SK-N-SH (cell line): ENCODE results near the gene SPINT4. TPM values are rescaled to one million over a fixed set of nuclear protein-coding genes. Genes with fewer than 3 reads are reported as not detected.

Source experiments
- CTCF ChIA-PET: fragments of 300-600, 350-600 bp; formaldehyde crosslinking; extraction: SDS; loops from one replicate; lab custom pipeline; 2021; lab: Yijun Ruan, JAX
- POLR2A ChIA-PET: fragments of 350-600 bp; sonication (Branson Sonifier 250); formaldehyde crosslinking; extraction: SDS; loops from one replicate; lab custom pipeline; 2020; ENCODE audit warnings: antibody characterized with exemption, inconsistent platforms; lab: Yijun Ruan, JAX
- DNase-seq: peaks from one replicate; pipeline ENCODE4 v3.0.0; 2012
- H2AFZ ChIP-seq: fragments of 200-600 bp; sonication (generic); 2 replicates; pipeline ENCODE4 v1.8.1; 2016; ENCODE audit warnings: antibody characterized with exemption, mild to moderate bottlenecking, low read depth
- H3F3A ChIP-seq: fragments of 200-600 bp; sonication (generic); replicated peaks from 2 replicates; pipeline ENCODE3; 2016; ENCODE audit warnings: antibody characterized with exemption, mild to moderate bottlenecking; ENCODE audit not compliant: insufficient read depth
- H3K27ac ChIP-seq, 2 experiments: fragments of 200-500 bp in 1 of 2; fragments of 200-600 bp in 1 of 2; sonication (Bioruptor generic) in 1 of 2; sonication (generic), shearing (Covaris generic) in 1 of 2; 2 replicates each; pipeline versions ENCODE4 v1.5.1 to v1.6.1; 2014 to 2016; ENCODE audit warnings: low read depth in 2 of 2, inconsistent platforms in 1 of 2, low read length in 1 of 2, mild to moderate bottlenecking in 1 of 2, mixed read lengths in 1 of 2
- H3K27me3 ChIP-seq: fragments of 200-600 bp; sonication (generic), shearing (Covaris generic); 2 replicates; pipeline ENCODE4 v1.6.1; 2016; ENCODE audit warnings: mixed run types; ENCODE audit not compliant: insufficient read depth
- H3K36me3 ChIP-seq, 2 experiments: fragments of 200-500 bp in 1 of 2; fragments of 200-600 bp in 1 of 2; sonication (Bioruptor generic) in 1 of 2; sonication (generic) in 1 of 2; replicated peaks in 1 of 2; 2 replicates each; pipeline versions ENCODE3 to v1.5.1; 2014 to 2016; ENCODE audit warnings: low read length in 1 of 2, mild to moderate bottlenecking in 1 of 2; ENCODE audit not compliant: insufficient read depth in 2 of 2, control insufficient read depth in 1 of 2
- H3K4me1 ChIP-seq, 2 experiments: fragments of 200-500 bp in 1 of 2; fragments of 200-600 bp in 1 of 2; sonication (Bioruptor generic) in 1 of 2; sonication (generic), shearing (Covaris generic) in 1 of 2; 2 replicates each; pipeline versions ENCODE4 v1.5.1 to v1.6.1; 2014 to 2016; ENCODE audit warnings: low read depth in 1 of 2, low read length in 1 of 2, mixed run types in 1 of 2; ENCODE audit not compliant: insufficient read depth in 2 of 2, control insufficient read depth in 1 of 2
- H3K4me2 ChIP-seq: fragments of 200-600 bp; sonication (generic), shearing (Covaris generic); 2 replicates; pipeline ENCODE4 v1.6.1; 2017; ENCODE audit warnings: mixed run types
- H3K4me3 ChIP-seq, 2 experiments: fragments of 200-500 bp in 1 of 2; fragments of 200-600 bp in 1 of 2; sonication (Bioruptor generic) in 1 of 2; sonication (generic), shearing (Covaris generic) in 1 of 2; 2 replicates each; pipeline versions ENCODE4 v1.5.1 to v1.8.1; 2014 to 2016; ENCODE audit warnings: low read depth in 2 of 2, inconsistent platforms in 1 of 2, low read length in 1 of 2, mild to moderate bottlenecking in 1 of 2, mixed read lengths in 1 of 2, moderate library complexity in 1 of 2
- H3K79me2 ChIP-seq: fragments of 200-600 bp; sonication (generic); 2 replicates; pipeline ENCODE4 v1.8.1; 2017; ENCODE audit warnings: mild to moderate bottlenecking; ENCODE audit not compliant: insufficient read depth
- H3K9ac ChIP-seq: fragments of 200-600 bp; sonication (generic); 2 replicates; pipeline ENCODE4 v1.6.1; 2017; ENCODE audit warnings: mixed run types
- H3K9me2 ChIP-seq: fragments of 200-600 bp; sonication (generic); 2 replicates; pipeline ENCODE4 v1.6.1; 2017; ENCODE audit warnings: mixed run types
- H3K9me3 ChIP-seq: fragments of 200-600 bp; sonication (generic); 2 replicates; pipeline ENCODE4 v1.6.1; 2017; ENCODE audit warnings: mixed run types, mild to moderate bottlenecking, moderate library complexity
- H4K20me1 ChIP-seq: fragments of 200-600 bp; sonication (generic); 2 replicates; pipeline ENCODE4 v1.6.1; 2017; ENCODE audit warnings: mild to moderate bottlenecking, mixed run types; ENCODE audit not compliant: insufficient read depth
- CHD2 ChIP-seq: fragments of 150-350 bp; IDR thresholded peaks from 2 replicates; pipeline ENCODE4 v1.6.1; 2018; ENCODE audit warnings: low read length; ENCODE audit not compliant: partially characterized antibody
- CTCF ChIP-seq: fragments of 200-600 bp; sonication (generic); IDR thresholded peaks from 2 replicates; pipeline ENCODE4 v1.6.1; 2017; ENCODE audit warnings: antibody characterized with exemption, mild to moderate bottlenecking, moderate library complexity
- ELF1 ChIP-seq: IDR thresholded peaks from 2 replicates; pipeline ENCODE4 v1.4.0; 2012
- EP300 ChIP-seq, 2 experiments: IDR thresholded peaks; 2 replicates each; pipeline versions ENCODE4 v1.4.0 to v1.6.1; 2012; ENCODE audit warnings: borderline replicate concordance in 1 of 2, low read depth in 1 of 2, low read length in 1 of 2
- EZH2phosphoT487 ChIP-seq: fragments of 200-600 bp; sonication (generic); IDR thresholded peaks from 2 replicates; pipeline ENCODE4 v1.6.1; 2017; ENCODE audit warnings: low read depth, mixed run types, mild to moderate bottlenecking, antibody characterized with exemption, moderate library complexity, borderline replicate concordance
- FOSL2 ChIP-seq: IDR thresholded peaks from 2 replicates; pipeline ENCODE4 v1.4.0; 2012; ENCODE audit warnings: low read depth, mild to moderate bottlenecking, moderate library complexity, borderline replicate concordance
- IRF3 ChIP-seq: fragments of 150-350 bp; IDR thresholded peaks from 2 replicates; pipeline ENCODE4 v1.6.1; 2016; ENCODE audit warnings: mild to moderate bottlenecking, low read depth, low read length
- MAX ChIP-seq: IDR thresholded peaks from 2 replicates; pipeline ENCODE4 v1.4.0; 2012; ENCODE audit warnings: low read depth
- NFIC ChIP-seq: IDR thresholded peaks from 2 replicates; pipeline ENCODE4 v1.4.0; 2012; ENCODE audit warnings: borderline replicate concordance
- NRF1 ChIP-seq: IDR thresholded peaks from 2 replicates; pipeline ENCODE4 v1.6.1; 2012; ENCODE audit warnings: low read depth, mild to moderate bottlenecking, low read length
- RFX5 ChIP-seq: IDR thresholded peaks from 2 replicates; pipeline ENCODE4 v1.6.1; 2012; ENCODE audit warnings: mild to moderate bottlenecking, improper control_type of control experiment, low read length
- RXRA ChIP-seq: IDR thresholded peaks from 2 replicates; pipeline ENCODE4 v1.4.0; 2012; ENCODE audit warnings: low read depth, mild to moderate bottlenecking, borderline replicate concordance
- TAF1 ChIP-seq: IDR thresholded peaks from 2 replicates; pipeline ENCODE4 v1.6.1; 2012; ENCODE audit warnings: low read depth, mild to moderate bottlenecking, low read length, moderate library complexity, borderline replicate concordance
- USF1 ChIP-seq: IDR thresholded peaks from 2 replicates; pipeline ENCODE4 v1.4.0; 2012; ENCODE audit warnings: low read depth, borderline replicate concordance
- USF2 ChIP-seq: fragments of 150-350 bp; IDR thresholded peaks from 2 replicates; pipeline ENCODE4 v1.6.1; 2017; ENCODE audit warnings: antibody characterized with exemption, low read length, low read depth, borderline replicate concordance
- WGBS: methylation state at CpG from one replicate; pipeline ENCODE4 v1.1.6; 2017; ENCODE audit warnings: low lambda C conversion rate; 5-methylcytosine and 5-hydroxymethylcytosine counted together
- polyA plus RNA-seq, 3 experiments: library from polyadenylated mRNA; depleted of rRNA; stranded (reverse); fragments of >200 nt; gene quantifications; 2 replicates each; pipeline ENCODE4 v1.2.3, GENCODE V29; 2012

The SPINT4 gene
- polyA plus RNA-seq, 1 of the 3 experiments (the other 2 are of a cell fraction), result not detected

GRCh38 chr20:45727044-45727443 lies 4.9 kb downstream of the SPINT4 start:
- TF ChIP-seq MAX (no peak), NRF1 (no peak), EP300 (IDR thresholded peaks at IDR 0.05; ENCODE audit: borderline replicate concordance in 1 of 2, low read depth in 1 of 2, low read length in 1 of 2) (no peak), IRF3 (no peak), CHD2 (no peak), EZH2phosphoT487 (no peak), TAF1 (no peak), ELF1 (no peak), FOSL2 (no peak), CTCF (no peak), USF2 (no peak), NFIC (no peak), RFX5 (no peak), USF1 (no peak), RXRA (no peak)
- no peak for DNase-seq
- Histone ChIP-seq H3K4me3 (no peak overlapping the region), H3K4me2 (no peak overlapping the region), H3K27me3 (no peaks in the 10 kb centered on the region), H3K9me2 (no peaks in the 10 kb centered on the region), H2AFZ (no peak overlapping the region), H3K4me1 (no peaks in the 10 kb centered on the region), H3K27ac (no peak overlapping the region), H4K20me1 (no peaks in the 10 kb centered on the region), H3K9me3 (no peaks in the 10 kb centered on the region; the same call in 1 of the 2 replicates), H3K36me3 (no peaks in the 10 kb centered on the region), H3F3A (no peaks in the 10 kb centered on the region), H3K79me2 (no peaks in the 10 kb centered on the region), H3K9ac (no peak overlapping the region)
- POLR2A ChIA-PET, result no interaction called here
- CTCF ChIA-PET, result interaction anchor here (0.8 to 1.6 kb wide), 3 partner anchors 10 to 433 kb away, joined by 3 to 4 read pairs (median 3); no protein-coding TSS in a partner anchor
- WGBS, result 5% methylated on average over 2 of the region's 2 CpGs
